K562 (cell line): Measurements from ENCODE around the gene MYO1E.

Source experiments
- FOXM1 ChIP-seq, 2 experiments: fragments of 450-650 bp in 1 of 2; sonication (generic) in 1 of 2; formaldehyde crosslinking in 1 of 2; IDR thresholded peaks; 2 replicates each; pipeline versions ENCODE4 v1.6.1 to v1.9.0; 2017 to 2022; ENCODE audit warnings: low read depth in 2 of 2, mild to moderate bottlenecking in 2 of 2, missing genetic modification reagents in 1 of 2, moderate library complexity in 1 of 2
- KDM1A ChIP-seq, 2 experiments: fragments of 450-650 bp; IDR thresholded peaks; 2 replicates each; pipeline ENCODE4 v1.6.1; 2016; ENCODE audit warnings: mild to moderate bottlenecking in 2 of 2
- MED1 ChIP-seq: sonication (generic); formaldehyde crosslinking; IDR thresholded peaks from 2 replicates; pipeline ENCODE4 v1.8.1; 2023; ENCODE audit warnings: missing genetic modification reagents, borderline replicate concordance
- PHF20 ChIP-seq: fragments of 450-650 bp; IDR thresholded peaks from 2 replicates; pipeline ENCODE4 v1.6.1; 2018; ENCODE audit not compliant: partially characterized antibody
- POLR2AphosphoS5 ChIP-seq: IDR thresholded peaks from 2 replicates; pipeline ENCODE4 v1.6.1; 2011; ENCODE audit warnings: mild to moderate bottlenecking, low read depth, low read length, moderate library complexity; ENCODE audit not compliant: control insufficient read depth, insufficient read depth
- RB1 ChIP-seq: fragments of 450-650 bp; IDR thresholded peaks from 2 replicates; pipeline ENCODE4 v1.6.1; 2017; ENCODE audit warnings: low read depth, mild to moderate bottlenecking
- RNF2 ChIP-seq: sonication (generic); IDR thresholded peaks from 2 replicates; pipeline ENCODE4 v1.6.1; 2016
- TBL1XR1 ChIP-seq, 2 experiments: IDR thresholded peaks; 2 replicates each; pipeline ENCODE4 v1.6.1; 2012; ENCODE audit warnings: improper control_type of control experiment in 2 of 2, low read length in 2 of 2, mild to moderate bottlenecking in 1 of 2
- ZNF134 ChIP-seq: fragments of 250-450 bp; sonication (Bioruptor Pico); conservative IDR thresholded peaks from 2 replicates; pipeline ENCODE4 v1.4.0; 2020
- TF ChIP-seq, protein P1 (sequence below), 3 experiments: IDR thresholded peaks in 2 of 3; conservative IDR thresholded peaks in 1 of 3; 2 replicates each; pipeline ENCODE4 v1.5.1; 2011 to 2012; ENCODE audit warnings: low read length in 3 of 3, mild to moderate bottlenecking in 3 of 3, control low read depth in 2 of 3, improper control_type of control experiment in 1 of 3, inconsistent platforms in 1 of 3, low read depth in 1 of 3, mixed read lengths in 1 of 3, moderate library complexity in 1 of 3; ENCODE audit not compliant: insufficient read depth in 2 of 3

DNA sequence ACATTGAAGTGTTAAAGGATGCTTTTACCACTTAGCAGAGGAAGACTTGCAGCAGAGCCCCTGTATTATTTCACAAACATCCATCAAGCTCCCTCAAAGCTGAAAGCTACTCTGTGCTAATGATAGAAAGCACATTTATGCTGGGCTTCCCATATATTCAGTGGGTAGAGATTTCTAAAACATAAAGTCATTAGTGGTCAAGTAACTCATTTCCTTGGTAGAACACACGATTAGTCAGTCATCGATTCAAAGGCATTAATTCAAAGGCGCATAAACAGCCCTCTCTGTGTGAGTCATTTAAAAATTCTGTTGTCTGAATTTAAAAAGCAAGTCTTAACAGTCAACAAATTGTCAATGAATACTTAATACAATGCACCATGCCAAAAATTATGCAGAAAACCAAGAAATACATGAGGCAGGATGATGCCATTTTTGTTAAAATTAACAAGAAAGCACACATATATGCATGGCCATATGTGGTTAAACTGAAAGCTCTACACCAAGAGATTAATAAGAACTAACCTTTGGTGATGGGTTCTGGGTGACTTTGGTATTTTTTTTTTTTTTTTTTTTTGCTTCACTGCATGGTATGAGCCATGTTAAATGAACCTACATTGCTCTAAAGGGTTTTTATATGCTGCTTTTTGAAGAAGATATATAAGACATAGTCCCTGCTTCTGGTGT is 104.4 kb downstream of the MYO1E start:
- TF ChIP-seq RB1 (no peak), POLR2AphosphoS5 (no peak), FOXM1 (IDR thresholded peaks at IDR 0.05; ENCODE audit: low read depth) (no peak), FOXM1 (CRISPR knock-in tag; IDR thresholded peaks at IDR 0.05; ENCODE audit: low read depth) (no peak), MED1 (CRISPR knock-in tag) (no peak), ZNF134 (CRISPR knock-in tag) (no peak), PHF20 (no peak), KDM1A (IDR thresholded peaks at IDR 0.05) (no peak), RNF2 (no peak), TBL1XR1 (IDR thresholded peaks at IDR 0.05; ENCODE audit: low read length in 2 of 2) (no peak)
- TF ChIP-seq, protein P1, sequence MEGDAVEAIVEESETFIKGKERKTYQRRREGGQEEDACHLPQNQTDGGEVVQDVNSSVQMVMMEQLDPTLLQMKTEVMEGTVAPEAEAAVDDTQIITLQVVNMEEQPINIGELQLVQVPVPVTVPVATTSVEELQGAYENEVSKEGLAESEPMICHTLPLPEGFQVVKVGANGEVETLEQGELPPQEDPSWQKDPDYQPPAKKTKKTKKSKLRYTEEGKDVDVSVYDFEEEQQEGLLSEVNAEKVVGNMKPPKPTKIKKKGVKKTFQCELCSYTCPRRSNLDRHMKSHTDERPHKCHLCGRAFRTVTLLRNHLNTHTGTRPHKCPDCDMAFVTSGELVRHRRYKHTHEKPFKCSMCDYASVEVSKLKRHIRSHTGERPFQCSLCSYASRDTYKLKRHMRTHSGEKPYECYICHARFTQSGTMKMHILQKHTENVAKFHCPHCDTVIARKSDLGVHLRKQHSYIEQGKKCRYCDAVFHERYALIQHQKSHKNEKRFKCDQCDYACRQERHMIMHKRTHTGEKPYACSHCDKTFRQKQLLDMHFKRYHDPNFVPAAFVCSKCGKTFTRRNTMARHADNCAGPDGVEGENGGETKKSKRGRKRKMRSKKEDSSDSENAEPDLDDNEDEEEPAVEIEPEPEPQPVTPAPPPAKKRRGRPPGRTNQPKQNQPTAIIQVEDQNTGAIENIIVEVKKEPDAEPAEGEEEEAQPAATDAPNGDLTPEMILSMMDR (IDR thresholded peaks at IDR 0.05 in 2 of 3, conservative IDR thresholded peaks at IDR 0.05 in 1 of 3; ENCODE audit: insufficient read depth in 2 of 3, low read depth in 1 of 3, low read length in 3 of 3) = no peak
